Activated naive CD4-positive, alpha-beta T cell treated with anti-CD3 and anti-CD28 coated beads, Interleukin-2, amount 10 ng/mL, durations not matched to agents 5 hours and 36 hours (primary cell): Measurements from ENCODE around the gene CCDC74B. TPM values are rescaled to one million over a fixed set of nuclear protein-coding genes. Genes with fewer than 3 reads are reported as not detected.

Source experiments
- total RNA-seq, 2 experiments: library from RNA; stranded (reverse); gene quantifications; one replicate each; pipeline ENCODE4 v1.2.3, GENCODE V29; 2021

The CCDC74B gene
- total RNA-seq, result under 1 TPM; 0.71 to 0.77 TPM

DNA sequence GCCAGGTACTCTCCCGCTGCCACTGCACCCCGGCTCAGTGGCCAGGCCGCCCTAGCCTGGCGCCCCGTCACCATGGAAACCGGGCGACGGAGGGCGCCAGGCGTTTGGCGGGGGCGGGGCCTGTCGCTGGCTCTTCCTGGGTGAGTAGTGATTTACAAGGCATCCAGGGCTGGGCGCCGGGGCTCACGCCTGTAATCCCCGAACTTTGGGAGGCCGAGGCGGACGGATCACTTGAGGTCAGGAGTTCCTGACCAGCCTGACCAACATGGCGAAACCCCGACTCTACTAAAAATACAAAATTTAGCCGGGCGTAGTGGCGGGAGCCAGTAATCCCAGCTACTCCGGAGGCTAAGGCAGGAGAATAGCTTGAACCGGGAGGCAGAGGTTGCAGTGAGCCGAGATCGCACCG is at the start of gene CCDC74B:
Gene CCDC74B, minus strand, starts transcription at position 107 of the 409 bp plus-strand sequence. CDS start 116 bp downstream, outside the sequence.

GRCh38 chr2:130181880-130182682 is 37.2 kb upstream of the CCDC74B start, which contains the start of gene MZT2B:
Gene MZT2B, plus strand, starts transcription at chr2:130182262. Its CDS starts 21 bp downstream, at chr2:130182283.

GRCh38 chr2:130181325-130181879 is 36.5 kb upstream of the CCDC74B start, which contains the start of gene SMPD4:
Gene SMPD4, minus strand, starts transcription at chr2:130181602. Its CDS starts 5,010 bp downstream, at chr2:130176592.

GRCh38 chr2:130129120-130129829 is 15.6 kb downstream of the CCDC74B start, which contains the start of gene POTEF:
Gene POTEF, minus strand, starts transcription at chr2:130129222. Its CDS starts 8,707 bp downstream, at chr2:130120515.

Other genes with a start within 250 kb of the CCDC74B start
- gene RAB6C, start 165.4 kb downstream of the CCDC74B start, total RNA-seq, result not detected
- gene POTEF, start 15.9 kb downstream of the CCDC74B start, total RNA-seq, result not detected
- 10 to 100 TPM; 53.7 to 53.9 TPM for gene SMPD4, start 36.5 kb upstream of the CCDC74B start, total RNA-seq
- 100 to 1,000 TPM; 429 to 447 TPM for gene MZT2B, start 37.1 kb upstream of the CCDC74B start, total RNA-seq
- not detected for gene TUBA3E, start 53.3 kb upstream of the CCDC74B start, total RNA-seq
- 10 to 100 TPM; 58.8 to 62.2 TPM for gene IMP4, start 197.8 kb upstream of the CCDC74B start, total RNA-seq
- 10 to 100 TPM; 94.7 to 95.3 TPM for gene PTPN18, start 210.9 kb upstream of the CCDC74B start, total RNA-seq